ENCODE results near the gene CUBN. TPM values are rescaled to one million over a fixed set of nuclear protein-coding genes. Genes with fewer than 3 reads are reported as not detected.
A peak's percentile ranks its signal among the peaks of the same experiment; 100 is the strongest.
"Not testable (repeated sequence)": the region's sequence is repeated elsewhere in the genome, so short reads cannot be mapped to it uniquely, and the experiment has no call there.

CUBN gene
- total RNA-seq, 1 donor from 2014 or later = 0.30 TPM

- H3K36me3 Mint-ChIP-seq (ENCODE audit: low read depth) = no peaks in the 10 kb centered on the region
- no peaks in the 10 kb centered on the region for H3K4me1 Mint-ChIP-seq (ENCODE audit: low read depth)
- H3K4me3 Mint-ChIP-seq (ENCODE audit: low read depth) = no peak overlapping the region
- intact Hi-C loops (cut with micrococcal nuclease) = no loop called here
- H3K27ac Mint-ChIP-seq = no peak overlapping the region
- peaks cover 21% of the 10 kb centered on the region for H3K27me3 Mint-ChIP-seq (ENCODE audit: low read depth)
- no peak for DNase-seq (ENCODE audit: low spot score)
- H3K9me3 Mint-ChIP-seq = no peaks in the 10 kb centered on the region
These were observed 281.0 kb downstream of the CUBN start for GRCh38 chr10:16848562-16849154.

GRCh38 chr10:16847644-16848043 lies 282.0 kb downstream of the CUBN start:
- H3K4me1 Mint-ChIP-seq (ENCODE audit: low read depth) = peaks cover 2% of the 10 kb centered on the region
- H3K4me3 Mint-ChIP-seq (ENCODE audit: low read depth) = no peak overlapping the region
- H3K36me3 Mint-ChIP-seq (ENCODE audit: low read depth) = no peaks in the 10 kb centered on the region
- H3K27ac Mint-ChIP-seq = no peak overlapping the region
- peaks cover 26% of the 10 kb centered on the region for H3K27me3 Mint-ChIP-seq (ENCODE audit: low read depth)
- H3K9me3 Mint-ChIP-seq = no peaks in the 10 kb centered on the region
- DNase-seq (ENCODE audit: low spot score) = no peak
- intact Hi-C loops (cut with micrococcal nuclease) = no loop called here

DNA sequence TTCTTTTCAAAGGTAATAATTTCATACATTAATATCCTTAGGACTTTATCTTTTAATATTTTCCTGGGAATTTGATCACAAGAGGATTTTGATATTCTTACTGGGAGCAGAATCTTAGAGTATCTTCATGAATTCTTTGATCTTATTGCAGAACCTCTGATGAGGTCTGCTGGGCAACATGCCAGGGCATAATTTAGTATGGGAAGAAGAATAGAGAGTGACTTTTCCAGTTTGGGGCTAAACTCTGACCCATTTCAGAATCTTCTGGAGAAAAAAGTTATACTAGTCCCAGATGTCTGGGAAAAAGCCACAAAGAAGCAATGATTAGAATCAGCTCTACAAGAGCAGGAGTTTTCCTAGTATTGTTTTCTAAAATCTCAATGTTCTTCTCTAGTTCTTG lies 284.4 kb downstream of the CUBN start:
- no peaks in the 10 kb centered on the region for H3K36me3 Mint-ChIP-seq (ENCODE audit: low read depth)
- intact Hi-C loops (cut with micrococcal nuclease) = no loop called here
- peaks cover 2% of the 10 kb centered on the region for H3K4me1 Mint-ChIP-seq (ENCODE audit: low read depth)
- no peak for DNase-seq (ENCODE audit: low spot score)
- no peak overlapping the region for H3K4me3 Mint-ChIP-seq (ENCODE audit: low read depth)
- peaks cover 26% of the 10 kb centered on the region for H3K27me3 Mint-ChIP-seq (ENCODE audit: low read depth)
- no peaks in the 10 kb centered on the region for H3K9me3 Mint-ChIP-seq
- H3K27ac Mint-ChIP-seq = no peak overlapping the region

DNA sequence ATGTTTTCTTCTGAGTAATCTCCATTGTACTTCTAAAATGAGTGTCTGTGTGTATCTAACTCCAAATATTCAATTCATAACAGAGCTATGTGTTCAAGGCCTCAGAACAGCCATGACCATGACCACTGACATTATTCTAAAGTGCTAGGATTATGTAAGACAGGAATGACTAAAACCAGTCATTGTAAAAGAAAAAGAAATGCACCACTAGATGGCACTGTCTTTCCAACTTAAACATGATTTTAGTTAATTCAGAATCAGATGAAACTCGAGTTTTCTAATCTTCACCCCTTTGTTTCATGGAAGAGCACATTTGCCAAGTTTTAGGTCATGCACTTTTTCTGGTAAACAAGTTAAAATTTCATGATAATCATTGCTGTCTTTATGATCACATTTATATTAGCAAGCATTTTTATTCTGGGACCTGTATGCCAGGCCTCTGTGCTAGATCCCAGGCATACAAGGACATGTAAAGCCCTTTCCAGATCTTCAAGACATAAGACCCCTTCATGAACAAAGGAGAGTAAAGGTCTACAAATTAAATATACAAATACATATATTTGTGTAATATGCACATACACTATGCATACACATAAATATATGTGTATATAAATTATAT lies 286.2 kb downstream of the CUBN start:
- Mint-ChIP-seq H3K9me3 (no peaks in the 10 kb centered on the region), H3K27ac (no peak overlapping the region), H3K4me3 (ENCODE audit: low read depth) (no peak overlapping the region), H3K4me1 (ENCODE audit: low read depth) (peaks cover 2% of the 10 kb centered on the region), H3K36me3 (ENCODE audit: low read depth) (no peaks in the 10 kb centered on the region), H3K27me3 (ENCODE audit: low read depth) (peaks cover 17% of the 10 kb centered on the region)
- intact Hi-C loops (cut with micrococcal nuclease) = loop anchor here (1.0 to 5.0 kb wide), 3 partner anchors 184 to 584 kb away; no protein-coding TSS in a partner anchor
- no peak for DNase-seq (ENCODE audit: low spot score)

- no peak for DNase-seq (ENCODE audit: low spot score)
- Mint-ChIP-seq H3K9me3 (no peaks in the 10 kb centered on the region), H3K4me3 (ENCODE audit: low read depth) (no peak overlapping the region), H3K27ac (no peak overlapping the region), H3K27me3 (ENCODE audit: low read depth) (peaks cover 9% of the 10 kb centered on the region), H3K36me3 (ENCODE audit: low read depth) (no peaks in the 10 kb centered on the region), H3K4me1 (ENCODE audit: low read depth) (peaks cover 20% of the 10 kb centered on the region)
- intact Hi-C loops (cut with micrococcal nuclease) = no loop called here
These were observed 294.4 kb downstream of the CUBN start for GRCh38 chr10:16835228-16835627.

- no peak overlapping the region for H3K4me3 Mint-ChIP-seq (ENCODE audit: low read depth)
- intact Hi-C loops (cut with micrococcal nuclease) = no loop called here
- H3K27ac Mint-ChIP-seq = no peak overlapping the region
- DNase-seq (ENCODE audit: low spot score) = no peak
- peaks cover 8% of the 10 kb centered on the region for H3K27me3 Mint-ChIP-seq (ENCODE audit: low read depth)
- H3K9me3 Mint-ChIP-seq = no peaks in the 10 kb centered on the region
- peaks cover 22% of the 10 kb centered on the region for H3K4me1 Mint-ChIP-seq (ENCODE audit: low read depth)
- H3K36me3 Mint-ChIP-seq (ENCODE audit: low read depth) = no peaks in the 10 kb centered on the region
These were observed 297.1 kb downstream of the CUBN start for GRCh38 chr10:16832351-16833080.

- no peaks in the 10 kb centered on the region for H3K9me3 Mint-ChIP-seq
- peaks cover 5% of the 10 kb centered on the region for H3K4me1 Mint-ChIP-seq (ENCODE audit: low read depth)
- H3K36me3 Mint-ChIP-seq (ENCODE audit: low read depth) = no peaks in the 10 kb centered on the region
- DNase-seq (ENCODE audit: low spot score) = no peak
- H3K4me3 Mint-ChIP-seq (ENCODE audit: low read depth) = no peak overlapping the region
- no peak overlapping the region for H3K27ac Mint-ChIP-seq
- intact Hi-C loops (cut with micrococcal nuclease) = loop anchor here (1.0 to 2.0 kb wide), 2 partner anchors 429 to 602 kb away; no protein-coding TSS in a partner anchor
- H3K27me3 Mint-ChIP-seq (ENCODE audit: low read depth) = peaks cover 19% of the 10 kb centered on the region
These were observed 300.9 kb downstream of the CUBN start for GRCh38 chr10:16828701-16829175.

DNA sequence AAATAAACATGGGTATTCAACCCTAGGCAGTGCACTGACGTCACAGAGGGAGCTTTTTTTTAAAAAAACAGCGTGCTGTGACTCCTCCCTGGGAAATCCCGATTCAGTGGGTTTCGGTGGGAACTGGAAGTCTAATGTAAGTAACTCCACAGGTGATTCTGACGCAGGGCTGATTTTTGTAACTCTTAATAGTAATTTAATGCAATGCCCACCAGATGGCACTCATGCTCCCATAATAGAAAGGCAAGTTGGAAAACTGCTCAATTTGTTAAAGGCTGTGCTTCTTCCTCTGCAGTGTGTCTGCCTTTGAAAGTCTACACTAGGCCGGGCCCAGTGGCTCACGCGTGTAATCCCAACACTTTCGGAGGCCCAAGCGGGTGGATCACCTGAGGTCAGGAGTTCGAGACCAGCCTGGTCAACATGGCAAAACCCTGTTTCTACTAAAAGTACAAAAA lies 301.5 kb downstream of the CUBN start:
- no peak overlapping the region for H3K4me3 Mint-ChIP-seq (ENCODE audit: low read depth)
- intact Hi-C loops (cut with micrococcal nuclease) = loop anchor here (1.0 to 2.0 kb wide), 2 partner anchors 429 to 603 kb away; no protein-coding TSS in a partner anchor
- H3K4me1 Mint-ChIP-seq (ENCODE audit: low read depth) = peaks cover 5% of the 10 kb centered on the region

GRCh38 chr10:16827474-16827873 lies 302.1 kb downstream of the CUBN start:
- intact Hi-C loops (cut with micrococcal nuclease) = not testable (repeated sequence)

More for the DNA sequence above, 301.5 kb downstream of the CUBN start:
- no peak overlapping the region for H3K27ac Mint-ChIP-seq
- DNase-seq (ENCODE audit: low spot score) = peak; percentile 46
- no peaks in the 10 kb centered on the region for H3K36me3 Mint-ChIP-seq (ENCODE audit: low read depth)
- peaks cover 4% of the 10 kb centered on the region for H3K9me3 Mint-ChIP-seq
- peaks cover 16% of the 10 kb centered on the region for H3K27me3 Mint-ChIP-seq (ENCODE audit: low read depth)

DNA sequence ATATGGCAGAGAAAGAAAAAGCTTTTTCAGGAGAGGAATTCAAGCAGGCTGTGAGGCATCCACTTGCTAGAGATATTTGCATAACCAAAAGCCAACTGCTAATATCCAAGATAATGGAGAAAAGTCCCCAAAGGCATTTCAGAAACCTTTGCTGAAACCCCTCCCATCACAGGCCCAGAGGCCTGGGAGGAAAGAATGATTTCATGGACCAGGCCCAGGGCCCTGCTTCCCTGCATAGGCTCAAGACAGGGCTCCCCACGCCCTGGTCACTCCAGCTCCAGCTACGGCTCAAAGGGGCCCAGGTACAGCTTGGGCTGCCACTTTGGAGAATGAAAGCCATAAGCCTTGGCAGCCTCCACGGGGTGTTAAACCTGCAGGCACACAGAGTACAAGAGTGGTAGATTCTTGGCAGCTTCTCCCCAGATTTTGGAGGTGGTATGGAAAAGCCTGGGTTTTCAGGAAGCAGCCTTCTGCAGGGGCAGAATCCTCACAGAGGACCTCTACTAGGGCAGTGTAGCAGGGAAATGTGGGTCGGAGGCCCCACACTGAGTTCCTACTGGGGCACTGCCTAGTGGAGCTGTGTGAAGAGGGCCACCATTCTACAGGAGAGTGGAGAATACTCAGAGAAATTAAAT lies 306.8 kb downstream of the CUBN start:
- H3K36me3 Mint-ChIP-seq (ENCODE audit: low read depth) = peaks cover 7% of the 10 kb centered on the region
- intact Hi-C loops (cut with micrococcal nuclease) = no loop called here
- peaks cover 9% of the 10 kb centered on the region for H3K4me1 Mint-ChIP-seq (ENCODE audit: low read depth)
- peaks cover 21% of the 10 kb centered on the region for H3K27me3 Mint-ChIP-seq (ENCODE audit: low read depth)
- peaks cover 25% of the 10 kb centered on the region for H3K9me3 Mint-ChIP-seq
- no peak for DNase-seq (ENCODE audit: low spot score)
- H3K27ac Mint-ChIP-seq = no peak overlapping the region
- H3K4me3 Mint-ChIP-seq (ENCODE audit: low read depth) = no peak overlapping the region

More at GRCh38 chr10:16827474-16827873, 302.1 kb downstream of the CUBN start:
- not testable (repeated sequence) for DNase-seq (ENCODE audit: low spot score); H3K9me3 Mint-ChIP-seq; H3K4me1 Mint-ChIP-seq (ENCODE audit: low read depth); H3K36me3 Mint-ChIP-seq (ENCODE audit: low read depth); H3K4me3 Mint-ChIP-seq (ENCODE audit: low read depth); H3K27ac Mint-ChIP-seq
- H3K27me3 Mint-ChIP-seq (ENCODE audit: low read depth) = peaks cover 12% of the 10 kb centered on the region

DNA sequence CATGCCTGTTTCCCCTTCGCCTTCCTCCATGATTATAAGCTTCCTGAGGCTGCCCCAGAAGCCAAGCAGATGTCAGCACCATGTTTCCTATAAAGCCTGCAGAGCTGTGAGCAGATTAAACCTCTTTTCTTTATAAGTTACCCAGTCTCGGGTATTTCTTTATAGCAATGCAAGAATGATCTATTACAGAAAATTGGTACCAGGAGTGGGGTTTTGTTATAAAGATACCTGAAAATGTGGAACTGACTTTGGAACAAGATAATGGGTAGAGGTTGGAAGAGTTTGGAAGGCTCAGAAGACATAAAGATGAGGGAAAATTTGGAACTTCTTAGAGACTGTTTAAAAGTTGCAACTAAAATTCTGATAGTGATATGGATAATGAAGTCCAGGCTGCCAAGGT lies 307.6 kb downstream of the CUBN start:
- H3K27ac Mint-ChIP-seq = no peak overlapping the region
- H3K4me1 Mint-ChIP-seq (ENCODE audit: low read depth) = peaks cover 11% of the 10 kb centered on the region
- no peak overlapping the region for H3K4me3 Mint-ChIP-seq (ENCODE audit: low read depth)
- peaks cover 21% of the 10 kb centered on the region for H3K27me3 Mint-ChIP-seq (ENCODE audit: low read depth)
- H3K9me3 Mint-ChIP-seq = peaks cover 25% of the 10 kb centered on the region
- intact Hi-C loops (cut with micrococcal nuclease) = no loop called here
- H3K36me3 Mint-ChIP-seq (ENCODE audit: low read depth) = peaks cover 8% of the 10 kb centered on the region
- DNase-seq (ENCODE audit: low spot score) = no peak

DNA sequence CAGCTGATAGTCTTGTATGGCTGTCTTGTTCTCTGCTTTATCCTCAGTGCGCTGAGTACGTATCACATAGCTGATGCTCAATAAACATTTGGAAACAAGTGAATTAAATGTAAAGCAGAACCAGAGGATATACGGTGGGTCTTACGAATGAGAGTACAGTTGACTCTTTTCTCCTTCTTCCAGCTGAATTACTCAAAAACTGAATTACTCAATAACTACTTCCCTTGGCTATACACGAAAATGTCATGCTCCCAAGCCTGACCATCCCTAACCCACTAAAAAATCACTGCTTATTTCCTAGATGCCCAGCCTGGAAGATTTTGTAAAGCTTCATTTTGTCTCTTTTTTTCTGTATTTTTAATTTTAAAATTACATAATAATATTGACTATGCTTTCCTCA lies 309.2 kb downstream of the CUBN start:
- Mint-ChIP-seq H3K36me3 (ENCODE audit: low read depth) (peaks cover 13% of the 10 kb centered on the region), H3K4me1 (ENCODE audit: low read depth) (peaks cover 20% of the 10 kb centered on the region), H3K9me3 (peaks cover 25% of the 10 kb centered on the region), H3K4me3 (ENCODE audit: low read depth) (no peak overlapping the region), H3K27me3 (ENCODE audit: low read depth) (peaks cover 16% of the 10 kb centered on the region), H3K27ac (no peak overlapping the region)
- intact Hi-C loops (cut with micrococcal nuclease) = no loop called here
- DNase-seq (ENCODE audit: low spot score) = no peak

Data from activated T-helper 2 cell treated with anti-CD3 and anti-CD28 coated beads, Interferon-gamma antibody, Interleukin-2, Interleukin-4, amounts not matched to agents 10 μg/mL and 5 μg/mL and 100 μg/mL, durations not matched to agents 14 hours and 24 hours and 36 hours (primary cell).